Mammary epithelial cell (primary cell): ENCODE results near the gene IPO5.

Experiments
- EZH2 ChIP-seq: IDR thresholded peaks from 2 replicates; pipeline ENCODE4 v1.6.1; 2012; ENCODE audit warnings: low read length, inconsistent platforms, borderline replicate concordance
- TF ChIP-seq, protein P1 (sequence below), 2 donors: IDR thresholded peaks in 1 of 2; conservative IDR thresholded peaks in 1 of 2; 2 replicates each; pipeline ENCODE4 v1.5.1; 2011 to 2012; ENCODE audit warnings: inconsistent platforms in 2 of 2, low read length in 2 of 2, mild to moderate bottlenecking in 2 of 2, control low read depth in 1 of 2, low read depth in 1 of 2; ENCODE audit not compliant: insufficient read depth in 1 of 2; ENCODE audit errors: extremely low read depth in 1 of 2

DNA sequence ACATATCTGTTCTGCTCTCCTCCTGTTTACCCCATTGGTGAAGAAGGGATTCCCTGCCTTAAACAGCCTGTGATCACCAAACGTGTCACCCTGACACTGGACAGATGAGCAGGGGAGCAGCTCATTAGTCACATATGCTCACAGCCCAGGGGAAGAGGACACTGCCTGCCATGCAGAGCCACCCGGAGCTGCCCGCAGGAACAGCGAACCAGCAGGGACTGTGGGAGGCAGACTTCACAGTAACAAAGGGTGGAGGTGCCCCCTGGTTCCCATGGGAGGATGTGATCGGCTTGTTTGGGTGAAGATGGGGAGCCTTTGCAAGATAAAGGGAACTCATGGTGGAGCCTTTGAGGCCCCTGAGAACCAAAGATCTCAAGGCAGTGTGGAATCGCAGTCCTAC lies 100.8 kb downstream of the IPO5 start:
- TF ChIP-seq, protein P1, sequence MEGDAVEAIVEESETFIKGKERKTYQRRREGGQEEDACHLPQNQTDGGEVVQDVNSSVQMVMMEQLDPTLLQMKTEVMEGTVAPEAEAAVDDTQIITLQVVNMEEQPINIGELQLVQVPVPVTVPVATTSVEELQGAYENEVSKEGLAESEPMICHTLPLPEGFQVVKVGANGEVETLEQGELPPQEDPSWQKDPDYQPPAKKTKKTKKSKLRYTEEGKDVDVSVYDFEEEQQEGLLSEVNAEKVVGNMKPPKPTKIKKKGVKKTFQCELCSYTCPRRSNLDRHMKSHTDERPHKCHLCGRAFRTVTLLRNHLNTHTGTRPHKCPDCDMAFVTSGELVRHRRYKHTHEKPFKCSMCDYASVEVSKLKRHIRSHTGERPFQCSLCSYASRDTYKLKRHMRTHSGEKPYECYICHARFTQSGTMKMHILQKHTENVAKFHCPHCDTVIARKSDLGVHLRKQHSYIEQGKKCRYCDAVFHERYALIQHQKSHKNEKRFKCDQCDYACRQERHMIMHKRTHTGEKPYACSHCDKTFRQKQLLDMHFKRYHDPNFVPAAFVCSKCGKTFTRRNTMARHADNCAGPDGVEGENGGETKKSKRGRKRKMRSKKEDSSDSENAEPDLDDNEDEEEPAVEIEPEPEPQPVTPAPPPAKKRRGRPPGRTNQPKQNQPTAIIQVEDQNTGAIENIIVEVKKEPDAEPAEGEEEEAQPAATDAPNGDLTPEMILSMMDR (conservative IDR thresholded peaks at IDR 0.05 in 1 of 2, IDR thresholded peaks at IDR 0.05 in 1 of 2; ENCODE audit: extremely low read depth in 1 of 2, insufficient read depth in 1 of 2, low read depth in 1 of 2, low read length in 2 of 2), result no peak
- no peak for TF ChIP-seq EZH2
